Fibroblast of skin of right biceps (primary cell): ENCODE data around the gene DLEC1.
"Not testable (repeated sequence)": the region's sequence is repeated elsewhere in the genome, so short reads cannot be mapped to it uniquely, and the experiment has no call there.

Source experiments
- DNase-seq: peaks from one replicate; pipeline ENCODE4 v3.0.0-alpha.2; 2013

The DLEC1 gene

DNA sequence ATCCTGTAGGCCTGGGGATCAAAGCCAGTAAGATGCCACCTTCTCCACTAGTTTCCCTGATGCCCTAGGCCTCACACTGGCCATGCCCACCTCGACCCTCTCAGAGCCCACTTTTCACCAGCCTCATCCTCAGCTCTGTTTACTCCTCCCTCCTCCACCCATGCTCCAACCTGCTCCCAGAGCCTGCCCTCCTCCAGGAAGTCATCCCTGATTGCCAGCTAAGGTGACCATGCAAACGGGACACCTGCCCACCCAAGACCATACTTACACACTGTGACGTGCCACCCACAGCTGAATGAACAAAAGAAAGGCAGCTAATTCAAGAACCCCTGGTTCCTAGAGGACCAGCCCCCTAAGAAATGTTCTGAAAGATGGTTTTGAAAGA, 18.7 kb upstream of the DLEC1 start:
- no peak for DNase-seq

DNA sequence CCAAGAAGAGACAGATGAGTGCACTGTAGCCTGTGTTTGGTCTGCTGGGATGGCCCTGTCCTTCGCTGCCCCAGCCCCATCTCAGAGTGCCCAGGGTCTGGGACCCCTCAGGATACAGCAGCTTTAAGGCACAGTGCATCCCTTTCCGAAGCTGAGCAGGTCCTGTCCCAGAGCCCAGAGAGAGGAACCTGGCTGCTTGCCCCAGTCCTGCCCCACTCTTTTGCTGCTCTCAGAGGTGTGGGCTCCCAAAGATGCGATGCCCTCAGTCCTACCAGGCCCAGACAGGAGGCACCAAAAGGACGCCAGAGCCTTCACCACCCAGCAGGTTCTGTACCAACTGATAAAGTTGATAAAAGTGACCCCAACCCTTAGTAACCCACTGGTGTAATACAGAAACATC, 17.8 kb upstream of the DLEC1 start:
- no peak for DNase-seq

DNA sequence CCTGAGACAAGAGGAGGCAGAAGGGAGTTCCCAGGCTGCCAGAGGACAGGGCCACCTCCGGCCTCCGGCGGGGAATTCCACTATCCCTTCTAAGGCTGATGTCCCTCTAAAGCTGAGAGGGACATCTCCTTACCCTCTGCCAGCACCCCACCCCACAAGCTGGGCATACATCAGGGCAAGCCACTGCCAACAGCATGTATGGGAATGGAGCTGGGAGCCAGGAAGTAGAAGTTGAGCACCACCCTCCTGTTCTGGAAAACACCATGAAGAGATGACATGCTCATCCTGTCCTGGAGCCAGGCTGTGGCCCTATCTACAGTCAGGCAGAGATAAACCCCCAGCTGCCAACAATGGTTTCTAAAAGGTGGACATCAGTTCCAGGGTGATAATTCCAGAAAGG, 16.7 kb upstream of the DLEC1 start:
- DNase-seq, result no peak

DNA sequence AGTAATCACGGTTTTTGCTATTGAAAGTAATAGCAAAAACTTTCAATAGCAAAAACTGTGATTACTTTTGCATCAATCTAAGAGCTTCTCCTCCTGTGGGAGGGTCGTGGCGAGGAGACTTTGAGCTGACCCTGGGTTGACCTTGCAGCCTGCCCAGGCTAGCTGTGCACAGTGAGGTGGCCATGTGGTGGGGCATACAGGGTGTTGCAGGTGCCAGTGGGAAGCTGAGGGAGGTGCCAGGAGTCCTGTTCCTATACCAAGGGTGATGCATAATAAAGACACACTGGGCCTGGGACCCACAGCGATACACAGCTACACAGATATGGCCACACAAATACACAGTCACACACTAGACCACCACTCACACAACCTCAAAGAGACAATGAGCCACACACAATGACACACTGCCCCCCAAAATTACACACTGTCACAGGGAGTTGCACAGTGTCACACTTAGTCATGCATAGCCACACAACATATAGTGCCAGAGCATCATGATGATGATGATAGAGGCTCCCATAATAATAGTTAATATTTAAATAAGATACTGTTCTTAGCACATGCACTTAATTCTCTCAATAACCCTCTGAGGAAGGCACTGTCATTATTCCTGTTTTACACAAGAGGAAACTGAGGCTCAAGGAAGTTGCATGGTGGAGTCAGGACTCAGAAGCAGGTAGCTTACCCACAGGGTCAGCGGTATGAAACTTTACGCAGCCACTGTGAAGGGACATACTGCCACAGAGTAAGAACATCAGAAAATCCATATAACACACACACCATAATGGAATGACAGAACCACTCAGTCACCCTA, 15.9 kb upstream of the DLEC1 start:
- no peak for DNase-seq

DNA sequence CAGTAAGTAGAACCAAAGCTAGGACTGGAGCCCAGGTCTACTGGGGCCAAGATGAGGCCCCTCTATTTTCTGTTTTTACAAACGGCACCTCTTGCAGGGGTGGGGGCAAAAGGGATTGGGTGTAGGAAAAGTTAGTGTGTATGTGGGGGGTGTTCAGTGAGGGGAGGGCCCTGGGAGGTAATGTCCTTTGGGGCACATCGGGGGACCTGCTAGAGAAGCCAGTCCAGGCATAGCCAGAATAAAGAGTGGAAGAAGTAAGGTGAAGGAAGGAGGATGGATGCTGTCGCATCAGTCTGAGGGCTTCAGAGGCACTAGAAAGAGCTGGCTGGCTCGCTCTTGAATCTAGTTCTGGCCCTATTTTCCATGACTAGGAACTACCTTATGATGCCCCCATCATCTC, 12.2 kb upstream of the DLEC1 start:
- no peak for DNase-seq

DNA sequence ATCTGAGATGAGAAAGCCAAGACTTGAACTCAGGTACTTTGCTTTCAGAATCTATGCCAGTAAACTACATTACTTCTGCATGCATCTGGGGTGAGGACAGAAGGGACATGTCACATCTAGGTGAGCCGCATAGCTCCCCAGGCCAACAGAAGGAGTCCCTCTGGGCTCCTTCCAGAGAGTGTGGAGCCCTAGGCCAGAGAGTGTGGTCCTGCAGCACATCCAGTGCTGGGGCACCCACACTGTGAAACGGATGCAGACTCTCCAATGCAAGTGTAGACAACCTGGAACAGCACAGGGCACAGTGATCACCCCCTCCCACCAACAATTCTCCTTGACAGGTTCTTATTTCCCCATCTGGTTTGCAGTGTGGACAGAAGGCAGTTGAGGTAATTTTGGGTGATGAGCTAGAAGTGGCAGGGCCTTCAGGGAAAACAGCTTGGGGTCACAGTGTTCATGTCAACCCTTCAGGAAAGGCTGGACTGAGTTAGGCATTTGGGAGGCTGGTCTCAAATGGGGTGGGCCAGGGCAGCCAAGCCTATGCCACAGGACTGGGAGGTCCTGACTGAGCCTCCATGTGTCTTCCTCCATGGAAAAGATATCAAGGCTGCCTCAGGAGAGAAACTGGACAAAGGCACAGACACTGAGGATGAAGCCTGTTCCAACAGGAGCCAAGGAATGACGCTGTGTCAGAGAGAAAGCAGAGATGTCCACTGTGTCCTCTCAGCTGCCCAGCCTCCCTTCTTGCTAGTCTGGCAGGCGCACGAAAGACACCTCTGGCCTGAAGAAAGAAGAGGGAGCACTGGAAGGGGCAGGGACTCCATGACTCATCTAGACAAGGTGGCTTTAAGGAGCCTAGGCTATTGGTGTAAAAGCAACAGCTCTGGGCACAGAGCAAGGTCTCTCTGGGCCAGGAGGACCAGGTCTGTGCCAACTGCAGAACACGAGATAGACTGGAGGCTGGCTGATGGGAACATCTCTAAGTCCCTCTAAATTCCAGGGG, 11.2 kb upstream of the DLEC1 start:
- no peak for DNase-seq

DNA sequence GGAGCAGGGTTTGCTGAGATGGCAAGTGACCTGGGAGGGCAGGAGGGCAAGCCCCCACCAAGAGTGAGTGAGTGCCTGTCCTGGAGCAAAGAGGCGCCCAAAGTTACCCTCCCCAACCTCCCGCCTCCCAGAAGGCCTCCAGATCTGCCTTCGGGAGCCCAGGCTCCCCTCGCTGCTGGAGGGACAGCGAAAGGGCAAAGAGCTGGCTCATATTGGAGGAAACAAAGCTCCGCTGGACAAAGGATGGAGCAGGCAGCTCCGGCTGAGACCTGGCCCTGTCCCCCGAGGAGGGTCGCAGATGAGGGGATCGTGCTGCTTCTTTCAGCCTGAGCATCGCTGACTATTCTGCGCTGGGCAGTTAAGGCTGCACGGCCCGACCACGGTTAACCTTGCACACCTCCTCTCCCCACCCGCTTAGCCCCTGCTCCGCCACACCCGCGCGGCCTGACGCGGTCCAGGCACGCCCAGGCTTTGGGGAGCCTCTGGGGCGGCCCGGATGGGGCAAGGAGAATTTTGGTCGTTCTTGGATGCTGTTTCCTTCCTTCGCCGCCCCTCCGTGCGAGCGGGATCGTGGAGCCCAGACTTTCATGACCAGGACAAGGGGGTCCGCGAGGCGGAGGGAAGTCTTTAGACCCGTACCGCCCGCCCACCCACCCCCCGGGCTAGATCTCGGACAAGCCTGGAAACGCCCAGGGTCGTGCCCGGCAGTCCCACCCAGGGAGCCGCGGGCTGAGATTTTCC, 10.2 kb upstream of the DLEC1 start:
- DNase-seq, result no peak

DNA sequence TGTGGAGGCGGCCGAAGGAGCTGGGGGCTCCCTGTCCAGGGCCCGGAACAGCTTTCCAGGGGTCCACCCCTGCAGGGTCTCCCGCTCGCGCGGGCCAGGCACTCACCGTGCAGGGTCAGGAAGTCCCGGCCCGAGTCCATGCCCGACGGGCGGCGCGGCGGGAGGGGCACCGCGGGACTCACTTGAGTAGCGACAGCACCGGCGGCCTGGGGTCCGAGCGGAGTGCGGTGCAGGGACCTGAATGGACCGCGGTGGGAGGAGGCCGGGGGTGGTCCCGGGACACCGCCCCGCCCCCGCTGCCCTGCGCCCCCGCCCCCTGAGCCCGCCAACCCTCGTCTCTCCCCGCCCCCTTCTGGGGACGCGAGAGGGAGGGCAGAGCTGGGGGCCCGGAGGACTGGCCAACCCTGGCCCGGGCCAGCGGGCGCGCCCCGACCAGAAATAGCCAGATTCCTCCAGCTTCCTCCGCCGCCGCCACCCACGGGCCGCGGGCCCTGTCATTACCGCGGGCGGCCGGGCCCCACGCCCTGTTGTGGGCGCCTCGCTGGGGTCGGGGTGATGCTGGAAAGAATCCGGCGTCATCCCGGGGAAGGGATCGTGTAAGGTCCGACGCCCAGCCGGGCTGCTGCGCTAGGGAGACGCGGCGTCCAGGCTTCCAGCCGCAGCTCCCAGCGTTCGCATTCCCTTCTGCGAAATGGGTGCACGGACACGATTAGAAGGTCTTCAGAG, 9.4 kb upstream of the DLEC1 start, which contains the start of gene PLCD1:
Gene PLCD1 (minus strand): TSS at position 243 of the 726 bp plus-strand sequence. CDS start 103 bp downstream, at position 140.
- DNase-seq, result peak; percentile 65

DNA sequence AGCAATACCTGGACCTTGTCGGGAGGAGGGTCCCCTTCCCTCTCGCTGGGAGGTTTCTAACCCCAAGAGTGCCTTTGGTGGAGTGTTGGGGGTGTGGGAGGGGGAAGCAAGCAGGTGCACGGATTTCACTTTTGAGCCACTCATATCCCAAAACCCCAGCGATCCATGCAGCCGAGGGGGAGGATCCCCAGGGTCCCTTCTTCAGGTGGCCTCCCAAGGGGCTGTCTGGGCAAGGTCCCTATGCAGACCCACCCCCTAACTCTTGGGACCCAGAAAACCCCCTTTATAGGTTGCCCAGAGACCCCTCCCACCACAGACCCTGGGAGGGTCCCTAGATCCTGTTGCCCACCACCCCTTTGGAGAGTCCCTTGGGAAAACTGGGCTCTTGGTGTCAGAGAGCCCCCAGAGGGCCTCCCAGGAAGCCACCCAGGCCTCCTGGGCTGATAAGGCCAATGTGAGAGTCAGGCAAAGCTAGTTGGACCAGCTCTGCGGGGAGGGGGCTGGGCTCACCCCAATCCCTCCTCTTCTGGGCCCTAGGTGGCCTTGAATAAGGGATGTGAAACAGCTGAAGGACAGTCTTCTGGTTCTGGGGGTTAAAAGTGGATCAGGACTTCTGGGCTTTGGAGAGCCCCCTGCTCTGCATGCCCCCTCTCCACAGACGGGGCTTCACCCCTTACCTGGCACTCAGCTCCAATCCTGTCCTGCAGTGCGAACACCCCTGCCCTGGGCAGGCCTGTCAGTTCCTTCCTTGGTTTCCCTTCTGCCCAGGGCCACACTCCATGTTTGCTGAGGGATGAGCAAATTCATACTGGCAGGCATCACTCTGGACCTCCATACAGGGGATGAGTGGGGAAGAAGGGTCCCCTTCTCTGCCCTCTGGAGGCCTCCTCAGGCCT, 8.6 kb upstream of the DLEC1 start:
- DNase-seq, result no peak

DNA sequence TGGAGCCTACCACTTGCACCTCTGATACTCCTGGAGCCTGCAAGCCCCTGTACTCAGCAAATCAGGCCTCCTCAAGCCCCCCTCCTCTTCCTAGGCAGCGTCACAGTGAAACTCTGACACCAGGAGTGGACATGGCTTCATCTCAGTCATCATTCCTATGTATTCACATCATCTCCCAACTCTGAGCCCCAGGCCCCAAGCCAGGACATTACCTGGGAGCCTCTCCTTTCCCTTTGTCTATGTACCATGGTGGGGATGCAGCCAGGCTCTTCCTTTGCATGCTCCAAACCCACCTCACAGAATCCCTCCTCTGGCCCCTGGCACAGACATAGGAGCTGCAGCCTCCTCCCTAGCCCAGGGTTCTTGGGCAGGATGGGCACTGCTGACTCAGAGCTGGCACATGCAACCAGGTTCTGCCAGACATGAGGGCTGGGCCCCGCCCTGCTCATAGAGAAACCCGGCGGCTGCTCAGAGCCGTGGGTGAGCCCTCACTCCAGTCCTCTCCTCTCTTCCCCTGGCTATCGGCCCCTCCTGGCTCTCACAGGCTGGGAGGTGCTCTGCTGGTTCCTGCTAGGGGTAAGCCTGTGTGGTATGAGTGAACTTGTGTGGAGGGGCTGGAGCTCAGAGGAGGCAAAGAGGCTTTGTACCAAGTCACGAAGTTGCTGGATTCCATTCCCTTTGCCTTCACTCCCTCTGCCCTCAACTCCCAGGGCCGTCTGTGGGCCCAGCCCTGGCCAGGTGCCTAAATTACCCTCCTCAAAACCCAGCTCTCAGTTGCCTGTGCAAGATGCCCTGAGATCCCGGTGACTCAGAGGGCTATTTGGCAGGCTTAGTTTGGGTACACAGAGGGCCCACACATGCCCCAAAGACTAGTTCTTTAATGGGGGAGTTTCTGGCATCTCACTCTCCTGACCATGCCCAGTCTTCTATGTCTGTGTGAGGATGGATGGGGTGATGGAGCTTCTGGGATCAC, 7.7 kb upstream of the DLEC1 start:
- DNase-seq, result peak; percentile 5

DNA sequence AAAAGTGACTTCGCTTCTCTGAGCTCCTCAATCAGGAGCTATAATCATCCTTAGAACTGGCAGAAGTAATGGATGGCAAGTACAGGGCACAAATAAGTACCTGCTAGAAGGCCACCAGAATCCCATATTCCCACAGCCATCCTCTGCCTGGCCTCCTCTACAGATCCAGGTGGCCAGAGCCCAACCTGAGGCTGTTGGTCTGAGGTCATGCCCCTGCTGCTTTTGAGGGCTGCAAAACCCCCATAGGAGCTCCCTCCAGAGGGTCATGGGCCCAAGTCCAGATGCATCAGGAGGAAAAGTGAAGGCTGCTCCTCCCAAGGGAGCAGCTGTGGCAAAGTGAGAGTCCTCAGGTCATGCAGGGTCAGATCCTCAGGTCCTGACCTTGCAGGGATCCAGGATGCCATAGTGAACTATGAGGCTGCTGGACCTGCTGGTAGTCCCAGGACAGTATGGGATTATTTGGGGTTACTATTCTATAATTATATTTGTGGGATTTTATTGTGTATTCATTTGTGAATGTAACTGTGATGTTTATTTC, 6.6 kb upstream of the DLEC1 start:
- DNase-seq, result no peak

DNA sequence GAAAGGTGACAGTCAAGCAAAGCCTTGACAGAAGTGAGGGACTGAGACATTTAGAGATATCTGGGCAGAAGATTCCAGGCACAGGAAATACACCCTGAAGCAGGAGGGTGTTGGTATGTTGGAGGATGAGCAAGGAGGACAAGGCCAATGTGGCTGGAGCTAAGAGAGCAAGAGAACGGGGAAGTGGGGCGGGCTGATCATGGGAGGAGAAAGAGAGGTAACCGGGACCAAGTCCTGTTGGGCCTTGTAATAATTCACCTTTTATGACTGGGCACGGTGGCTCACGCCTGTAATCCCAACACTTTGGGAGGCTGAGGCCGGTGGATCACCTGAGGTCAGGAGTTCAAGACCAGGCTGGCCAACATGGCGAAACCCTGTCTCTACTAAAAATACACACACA, 5.4 kb upstream of the DLEC1 start:
- not testable (repeated sequence) for DNase-seq

DNA sequence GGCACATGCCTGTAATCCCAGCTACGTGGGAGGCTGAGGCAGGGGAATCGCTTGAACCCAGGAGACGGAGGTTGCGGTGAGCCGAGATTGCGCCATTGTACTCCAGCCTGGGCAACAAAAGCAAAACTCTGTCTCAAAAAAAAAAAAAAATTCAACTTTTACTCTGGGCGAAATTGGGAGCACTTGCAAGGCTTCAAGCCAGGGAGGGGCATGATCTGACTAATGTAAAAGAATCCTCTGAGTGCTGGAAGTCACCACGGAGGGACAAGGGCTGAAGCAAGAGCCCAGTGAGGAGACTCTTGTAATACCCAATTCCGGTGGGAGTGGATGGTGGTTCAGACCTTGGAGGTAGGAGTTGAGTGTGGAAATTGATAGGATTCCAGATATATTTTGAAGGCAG, 4.7 kb upstream of the DLEC1 start:
- DNase-seq, result not testable (repeated sequence)

DNA sequence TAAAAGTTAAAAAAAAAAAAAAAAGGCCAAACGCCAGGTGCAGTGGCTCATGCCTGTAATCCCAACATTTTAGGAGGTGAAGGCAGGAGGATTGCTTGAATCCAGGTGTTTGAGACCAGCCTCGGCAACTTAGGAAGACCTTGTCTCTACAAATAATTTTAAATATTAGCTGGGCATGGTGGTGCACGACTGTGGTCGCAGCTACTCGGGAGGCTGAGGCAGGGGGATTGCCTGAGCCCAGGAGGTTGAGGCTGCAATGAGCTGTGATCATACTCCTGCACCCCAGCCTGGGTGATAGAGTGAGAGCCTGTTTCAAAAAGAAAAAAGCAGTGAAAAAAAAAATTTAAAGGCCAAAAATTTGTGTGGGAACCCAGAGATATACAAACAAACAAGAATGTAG, 2.7 kb upstream of the DLEC1 start:
- DNase-seq, result no peak

DNA sequence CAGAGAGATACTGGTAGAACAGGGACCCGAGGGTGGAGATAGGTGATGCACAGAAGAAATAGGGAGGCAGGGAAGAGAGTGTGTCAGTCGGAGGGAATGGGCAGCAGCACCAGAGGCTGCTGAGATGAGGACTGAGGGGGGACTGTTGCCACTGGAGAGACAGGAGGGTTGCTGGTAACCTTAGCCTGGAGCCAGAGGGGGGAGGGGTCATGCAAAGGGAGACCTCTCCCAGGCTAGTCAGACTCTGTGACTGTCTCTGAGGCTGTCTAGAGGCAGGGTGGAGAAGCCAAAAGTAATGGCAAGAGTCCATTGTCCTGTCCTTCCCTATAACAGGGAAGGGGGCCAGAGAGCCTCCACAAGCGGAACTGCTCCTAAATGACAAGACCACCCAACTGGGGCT, 2.1 kb upstream of the DLEC1 start:
- no peak for DNase-seq

DNA sequence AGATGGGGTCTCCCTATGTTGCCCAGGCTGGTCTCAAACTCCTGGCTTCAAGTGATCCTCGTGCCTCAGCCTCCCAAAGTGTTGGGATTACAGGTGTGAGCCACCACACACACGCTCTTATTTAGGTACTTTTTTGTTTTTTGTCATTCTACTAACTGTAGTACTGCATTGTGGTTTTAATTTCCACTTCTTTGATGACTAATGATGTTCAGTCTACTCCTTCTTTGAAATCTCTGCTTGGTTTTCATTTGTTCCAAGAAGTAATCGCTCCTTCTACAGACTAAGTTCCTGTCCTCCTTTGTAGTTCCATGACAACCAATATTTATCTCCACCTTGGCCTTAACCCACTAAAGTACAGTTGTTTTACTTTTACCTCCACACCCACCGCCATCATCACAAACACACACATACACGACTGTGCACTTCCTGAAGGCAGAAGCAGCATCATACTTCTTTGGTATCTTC, 529 bp upstream of the DLEC1 start:
- no peak for DNase-seq

DNA sequence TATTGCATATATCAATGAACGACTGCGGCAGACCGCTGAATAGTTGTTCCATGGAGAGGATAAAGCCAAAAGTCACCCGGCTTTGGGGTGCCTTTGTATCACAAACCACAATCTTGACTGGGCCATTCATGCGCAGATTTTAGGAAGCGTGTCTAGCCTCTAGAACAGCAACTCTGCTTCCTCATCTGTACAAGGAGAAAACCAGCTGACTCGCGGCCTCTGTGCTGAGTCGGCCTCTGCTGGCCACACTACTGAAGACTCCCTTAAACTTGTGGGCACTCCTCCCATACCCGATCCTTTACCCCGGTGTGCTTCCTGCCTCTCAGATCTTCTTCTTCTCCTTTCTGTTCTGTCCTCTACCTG, 872 bp downstream of the DLEC1 start:
- peak; percentile 19 for DNase-seq

DNA sequence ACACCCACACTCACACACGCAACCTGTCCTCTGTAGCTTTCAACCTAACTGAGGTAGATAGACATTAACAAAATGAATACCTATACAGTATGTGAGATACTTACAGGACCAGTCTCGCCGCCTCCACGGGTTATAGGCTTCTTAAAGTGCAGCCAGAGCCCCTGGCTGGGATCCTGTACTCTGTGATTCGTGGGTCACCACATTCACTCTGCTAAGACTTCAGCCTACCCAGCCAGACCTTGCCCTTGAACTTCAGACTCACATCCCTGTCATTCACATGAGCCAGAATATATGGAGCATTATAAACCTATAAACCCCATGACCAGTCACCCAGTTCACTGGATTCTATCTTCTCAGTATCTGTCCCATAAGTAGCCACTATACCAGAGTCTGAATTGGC, 1.4 kb downstream of the DLEC1 start:
- DNase-seq, result no peak

DNA sequence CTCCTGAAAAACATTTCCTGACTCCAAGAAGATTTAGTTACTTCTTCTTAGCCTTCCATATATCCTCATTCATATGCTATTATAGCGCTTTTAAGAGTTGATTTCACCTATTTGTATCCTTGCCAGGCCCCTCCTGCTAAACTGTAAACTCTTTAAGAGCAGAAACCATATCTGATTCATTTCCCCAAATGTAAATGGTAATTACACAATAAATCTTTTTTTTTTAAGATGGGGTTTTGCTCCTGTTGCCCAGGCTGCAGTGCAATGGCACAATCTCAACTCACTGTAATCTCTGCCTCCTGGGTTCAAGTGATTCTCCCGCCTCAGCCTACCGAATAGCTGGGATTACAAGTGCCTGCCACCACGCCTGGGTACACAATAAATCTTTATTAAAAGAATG, 4.5 kb downstream of the DLEC1 start:
- DNase-seq, result no peak

DNA sequence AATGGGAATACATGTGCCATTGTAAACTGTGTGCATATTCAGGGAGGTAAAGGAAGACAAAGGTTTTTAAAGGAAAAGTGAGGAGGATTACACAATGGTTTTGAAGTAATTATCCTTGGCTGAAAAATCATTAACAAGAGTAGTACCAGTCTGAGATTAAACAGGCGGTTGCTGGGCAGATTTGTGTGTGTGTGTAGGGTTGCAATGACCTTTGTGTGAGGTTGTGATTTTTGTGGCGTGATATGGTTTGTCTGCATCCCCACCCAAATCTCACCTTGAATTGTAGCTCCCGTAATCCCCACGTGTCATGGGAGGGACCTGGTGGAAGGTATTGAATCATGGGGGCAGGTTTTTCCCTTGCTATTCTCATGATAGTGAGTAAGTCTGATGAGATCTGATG, 7.0 kb downstream of the DLEC1 start:
- DNase-seq, result no peak
